Vagina (tissue), 2 donors: Measurements from ENCODE around the gene HK2.

Source experiments
- POLR2A ChIP-seq, 2 donors: fragments of 450-650 bp; IDR thresholded peaks; one replicate each; pipeline ENCODE4 v1.6.1; 2017; ENCODE audit warnings: antibody characterized with exemption in 2 of 2, mild to moderate bottlenecking in 2 of 2, moderate library complexity in 2 of 2
- POLR2AphosphoS5 ChIP-seq, 2 donors: sonication (generic); formaldehyde crosslinking; IDR thresholded peaks; one replicate each; pipeline ENCODE4 v1.9.0; 2017; ENCODE audit warnings: antibody characterized with exemption in 2 of 2, mild to moderate bottlenecking in 2 of 2, low read depth in 1 of 2; ENCODE audit not compliant: insufficient read depth in 1 of 2
- TF ChIP-seq, protein P1 (sequence below), 3 experiments: fragments of 450-650 bp in 2 of 3; fragments of 200-600 bp in 1 of 3; sonication (generic) in 1 of 3; IDR thresholded peaks; one replicate each; pipeline ENCODE4 v1.5.1; 2017 to 2019; ENCODE audit warnings: antibody characterized with exemption in 3 of 3, mild to moderate bottlenecking in 2 of 3, moderate library complexity in 2 of 3

DNA sequence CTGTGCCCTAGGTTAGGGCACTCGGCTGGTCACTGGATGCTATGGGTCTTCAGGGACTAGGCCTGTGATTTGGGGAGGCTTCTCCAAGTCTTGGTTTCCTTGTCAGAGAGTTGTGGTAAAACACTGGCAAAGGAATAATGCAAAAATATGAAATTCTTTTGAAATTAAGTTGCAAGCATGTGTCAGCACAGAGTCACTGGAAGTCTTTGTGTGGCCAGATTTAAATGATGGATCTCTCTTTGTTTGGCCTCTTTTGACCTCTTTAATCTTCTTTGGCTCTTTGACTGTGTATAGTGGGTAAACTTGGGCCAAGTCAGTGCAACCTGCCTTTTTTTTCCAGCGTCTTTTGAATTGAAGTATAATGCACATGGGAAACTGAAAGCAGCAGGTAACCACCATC lies 12.1 kb downstream of the HK2 start:
- TF ChIP-seq, protein P1, sequence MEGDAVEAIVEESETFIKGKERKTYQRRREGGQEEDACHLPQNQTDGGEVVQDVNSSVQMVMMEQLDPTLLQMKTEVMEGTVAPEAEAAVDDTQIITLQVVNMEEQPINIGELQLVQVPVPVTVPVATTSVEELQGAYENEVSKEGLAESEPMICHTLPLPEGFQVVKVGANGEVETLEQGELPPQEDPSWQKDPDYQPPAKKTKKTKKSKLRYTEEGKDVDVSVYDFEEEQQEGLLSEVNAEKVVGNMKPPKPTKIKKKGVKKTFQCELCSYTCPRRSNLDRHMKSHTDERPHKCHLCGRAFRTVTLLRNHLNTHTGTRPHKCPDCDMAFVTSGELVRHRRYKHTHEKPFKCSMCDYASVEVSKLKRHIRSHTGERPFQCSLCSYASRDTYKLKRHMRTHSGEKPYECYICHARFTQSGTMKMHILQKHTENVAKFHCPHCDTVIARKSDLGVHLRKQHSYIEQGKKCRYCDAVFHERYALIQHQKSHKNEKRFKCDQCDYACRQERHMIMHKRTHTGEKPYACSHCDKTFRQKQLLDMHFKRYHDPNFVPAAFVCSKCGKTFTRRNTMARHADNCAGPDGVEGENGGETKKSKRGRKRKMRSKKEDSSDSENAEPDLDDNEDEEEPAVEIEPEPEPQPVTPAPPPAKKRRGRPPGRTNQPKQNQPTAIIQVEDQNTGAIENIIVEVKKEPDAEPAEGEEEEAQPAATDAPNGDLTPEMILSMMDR (IDR thresholded peaks at IDR 0.05) = no peak
- TF ChIP-seq POLR2A (IDR thresholded peaks at IDR 0.05) (no peak), POLR2AphosphoS5 (IDR thresholded peaks at IDR 0.05; ENCODE audit: insufficient read depth in 1 of 2, low read depth in 1 of 2) (no peak)
